Lung (tissue), 12 donors: ENCODE data around the gene DESI2. TPM values are rescaled to one million over a fixed set of nuclear protein-coding genes. Genes with fewer than 3 reads are reported as not detected.
A peak's percentile ranks its signal among the peaks of the same experiment; 100 is the strongest.
"Not testable (repeated sequence)": the region's sequence is repeated elsewhere in the genome, so short reads cannot be mapped to it uniquely, and the experiment has no call there.

Experiments
- ATAC-seq: fragments of 200-7000 bp; cut with Tn5 transposase; one replicate; pipeline ENCODE4 v1.9.1; 2020; ENCODE audit warnings: moderate number of reproducible peaks; ENCODE audit not compliant: insufficient read depth, low FRiP score
- DNase-seq, 3 donors: peaks; one replicate each; pipeline ENCODE4 v3.0.0-alpha.2; 2013 to 2017
- H3K27ac ChIP-seq, 2 donors: one replicate each; pipeline ENCODE4 v1.5.1; 2013; ENCODE audit warnings: mild to moderate bottlenecking in 2 of 2, moderate library complexity in 2 of 2, control low read depth in 1 of 2, inconsistent platforms in 1 of 2, low read depth in 1 of 2, low read length in 1 of 2
- H3K27me3 ChIP-seq, 3 donors: one replicate each; pipeline ENCODE4 v1.5.1; 2013; ENCODE audit warnings: low read length in 2 of 3; ENCODE audit not compliant: control insufficient read depth in 3 of 3, insufficient read depth in 3 of 3
- H3K36me3 ChIP-seq, 4 donors: one replicate each; pipeline ENCODE4 v1.5.1; 2013; ENCODE audit warnings: low read length in 4 of 4, mild to moderate bottlenecking in 1 of 4, moderate library complexity in 1 of 4; ENCODE audit not compliant: control insufficient read depth in 4 of 4, insufficient read depth in 4 of 4
- H3K4me1 ChIP-seq, 5 donors: one replicate each; pipeline ENCODE4 v1.5.1; 2013; ENCODE audit warnings: low read length in 5 of 5, mild to moderate bottlenecking in 2 of 5, moderate library complexity in 1 of 5; ENCODE audit not compliant: control insufficient read depth in 5 of 5, insufficient read depth in 5 of 5
- H3K4me3 ChIP-seq: one replicate; pipeline ENCODE4 v1.5.1; 2013; ENCODE audit warnings: mild to moderate bottlenecking, control low read depth, moderate library complexity
- H3K9ac ChIP-seq, 2 donors: one replicate each; pipeline ENCODE4 v1.5.1; 2013; ENCODE audit warnings: low read length in 2 of 2, control low read depth in 1 of 2; ENCODE audit not compliant: insufficient read depth in 1 of 2
- H3K9me3 ChIP-seq, 4 donors: one replicate each; pipeline ENCODE4 v1.5.1; 2013; ENCODE audit warnings: low read length in 3 of 4, mild to moderate bottlenecking in 1 of 4, moderate library complexity in 1 of 4; ENCODE audit not compliant: control insufficient read depth in 4 of 4, insufficient read depth in 3 of 4
- CTCF ChIP-seq: IDR thresholded peaks from 2 replicates; pipeline ENCODE4 v1.5.1; 2012; ENCODE audit warnings: mild to moderate bottlenecking; ENCODE audit errors: control extremely low read depth, extremely low read depth
- WGBS, 2 donors: extraction: QIAGEN DNeasy Blood & Tissue Kit; methylation state at CpG; one replicate each; pipeline ENCODE4 v1.1.7; 2013; 5-methylcytosine and 5-hydroxymethylcytosine counted together
- polyA plus RNA-seq, 2 donors: library from polyadenylated mRNA; stranded (reverse); fragments of 200-250 nt; gene quantifications; one replicate each; pipeline ENCODE4 v1.2.1, GENCODE V29; 2013
- total RNA-seq, 2 donors: library from RNA; depleted of rRNA in 1 of 2; stranded (reverse); fragments of >200 nt in 1 of 2; gene quantifications; one replicate each; pipeline ENCODE4 v1.2.1, GENCODE V29; 2014 to 2021
- donor health status: control.
- donor health status: control.
- donor health status: Bipolar disorder and iron deficiency.
- donor health status: healthy.
- donor health status: DM: yes; HTN: yes; CAD: no.

DESI2 gene
- total and polyA plus RNA-seq, 4 donors = 17.1 to 142 (median 35.0) TPM

- H3K9ac ChIP-seq = no peak overlapping the region
- H3K4me1 ChIP-seq = peaks cover 0 to 21% (median 8%) of the 10 kb centered on the region in 5 donors
- H3K9me3 ChIP-seq = no peaks in the 10 kb centered on the region
- no peak overlapping the region for H3K4me3 ChIP-seq
- H3K27ac ChIP-seq = no peak overlapping the region
- ATAC-seq (no peak), DNase-seq (no peak)
- no peaks in the 10 kb centered on the region for H3K27me3 ChIP-seq
- H3K36me3 ChIP-seq = peaks cover 0 to 3% (median 0%) of the 10 kb centered on the region in 4 donors
- no peak for TF ChIP-seq CTCF
- WGBS, 2 donors = 87 to 92% methylated on average over 3 of the region's 3 CpGs
Observed at GRCh38 chr1:244664353-244664752, 11.4 kb downstream of the DESI2 start.

GRCh38 chr1:244665771-244666217 lies 12.9 kb downstream of the DESI2 start:
- Histone ChIP-seq H3K27me3 (no peaks in the 10 kb centered on the region), H3K4me3 (no peak overlapping the region), H3K4me1 (peaks cover 0 to 18% (median 4%) of the 10 kb centered on the region in 5 donors), H3K9me3 (no peaks in the 10 kb centered on the region), H3K9ac (no peak overlapping the region), H3K36me3 (no peaks in the 10 kb centered on the region), H3K27ac (peak overlapping the region in 1 of 2 donors; percentile 39)
- no peak for TF ChIP-seq CTCF
- DNase-seq (peak in 2 of 3 donors; percentile 29 to 46), ATAC-seq (no peak)
- whole genome bisulfite sequencing, 2 donors = 21 to 47% methylated on average over 4 of the region's 4 CpGs

- WGBS, 2 donors = 70 to 79% methylated on average over 6 of the region's 6 CpGs
- ATAC-seq, H3K27me3 ChIP-seq: not testable (repeated sequence)
Observed at GRCh38 chr1:244666672-244667418, 13.9 kb downstream of the DESI2 start.

GRCh38 chr1:244667797-244668196 lies 14.9 kb downstream of the DESI2 start:
- 97 to 99% methylated on average over 2 of the region's 2 CpGs for WGBS, 2 donors
- Histone ChIP-seq H3K27me3 (no peaks in the 10 kb centered on the region), H3K9ac (no peak overlapping the region), H3K4me3 (no peak overlapping the region), H3K27ac (no peak overlapping the region), H3K9me3 (no peaks in the 10 kb centered on the region), H3K36me3 (no peaks in the 10 kb centered on the region), H3K4me1 (peaks cover 0 to 18% (median 6%) of the 10 kb centered on the region in 5 donors)
- DNase-seq (no peak), ATAC-seq (no peak)
- TF ChIP-seq CTCF = no peak

More at GRCh38 chr1:244666672-244667418, 13.9 kb downstream of the DESI2 start:
- DNase-seq, H3K9ac ChIP-seq, H3K4me3 ChIP-seq, H3K9me3 ChIP-seq, H3K27ac ChIP-seq, H3K36me3 ChIP-seq: not testable (repeated sequence)
- H3K4me1 ChIP-seq = peaks cover 0 to 18% (median 4%) of the 10 kb centered on the region in 5 donors
